Fibroblast of the conjunctiva (primary cell): ENCODE results near the gene RTL5.
A peak's percentile ranks its signal among the peaks of the same experiment; 100 is the strongest.

ENCODE experiments used
- DNase-seq: peaks from one replicate; pipeline ENCODE4 v3.0.0-alpha.2; 2010; ENCODE audit warnings: low read depth

Gene RTL5

DNA sequence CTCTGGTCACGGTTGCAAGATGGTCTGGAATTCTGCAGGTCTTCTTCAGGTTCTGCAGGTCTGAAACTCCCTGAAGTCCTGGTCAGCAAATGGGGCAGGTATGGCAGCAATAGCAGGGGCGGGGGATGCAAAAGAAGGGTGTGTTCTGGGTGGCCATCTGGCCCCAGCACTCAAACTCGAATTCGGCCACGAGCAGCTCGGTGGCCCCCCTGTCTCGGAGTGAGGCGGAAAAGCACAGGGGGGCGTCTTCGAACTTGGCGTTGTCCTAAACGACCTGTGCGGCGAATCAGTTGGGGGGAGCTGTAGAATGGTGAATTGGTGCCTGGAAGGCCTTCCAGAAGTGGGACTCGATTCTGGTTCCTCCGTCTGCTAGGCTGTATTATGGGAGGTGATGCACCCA lies 2.1 kb downstream of the RTL5 start:
- no peak for DNase-seq

DNA sequence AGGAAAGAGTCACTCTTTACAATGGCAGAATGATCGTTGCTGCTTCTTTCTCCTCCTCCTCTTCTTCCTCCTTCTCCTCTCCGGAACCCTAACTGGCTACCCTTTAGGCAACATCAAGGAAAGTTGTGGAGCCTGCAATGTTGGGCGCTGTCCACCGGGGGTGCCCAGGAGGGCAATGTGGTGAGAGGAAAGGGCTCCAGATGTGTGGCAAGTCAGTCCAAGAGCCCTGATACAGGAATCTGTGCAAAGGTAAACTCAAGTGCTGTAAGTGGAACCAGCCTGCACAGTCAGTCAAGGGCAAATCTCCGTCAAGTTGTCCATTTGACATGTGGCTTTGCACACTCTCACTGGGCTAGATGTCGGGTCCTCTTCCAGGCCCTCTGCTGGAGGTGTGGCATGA lies 2.8 kb downstream of the RTL5 start:
- DNase-seq, result no peak

DNA sequence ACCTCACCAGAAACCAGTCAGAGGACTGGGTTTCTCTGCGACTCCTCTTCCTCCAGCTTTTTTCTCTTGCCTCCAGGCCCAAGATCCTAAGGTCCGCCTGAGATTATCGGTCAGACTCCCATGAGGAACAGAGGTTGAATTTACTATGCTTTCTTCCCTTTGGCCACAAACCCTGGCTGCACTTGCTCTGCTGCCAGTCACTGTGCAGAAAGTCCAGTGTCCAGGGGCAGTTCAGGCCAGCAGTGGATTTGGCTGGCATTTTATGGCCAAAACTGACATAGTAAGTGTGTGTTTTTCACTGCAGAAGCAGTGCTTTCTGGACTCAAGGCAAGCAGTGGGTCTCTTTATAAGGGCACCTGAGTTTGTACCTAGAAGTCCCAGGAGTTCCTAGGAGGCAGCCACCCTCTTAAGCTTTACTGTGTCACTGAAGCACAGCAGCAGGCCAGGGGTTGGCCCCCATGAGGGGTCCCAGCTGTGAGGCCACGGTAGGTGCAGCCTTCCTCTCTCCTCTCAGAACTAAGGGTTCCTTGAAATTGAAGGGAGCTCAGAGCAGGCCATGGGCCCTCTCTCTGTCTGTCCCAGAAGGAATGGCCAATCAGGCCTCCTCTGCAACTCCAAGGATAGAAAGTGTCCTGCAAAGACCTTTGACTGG lies 3.4 kb downstream of the RTL5 start:
- no peak for DNase-seq

- DNase-seq, result no peak
These were observed 4.4 kb downstream of the RTL5 start for GRCh38 chrX:72127332-72127731.

DNA sequence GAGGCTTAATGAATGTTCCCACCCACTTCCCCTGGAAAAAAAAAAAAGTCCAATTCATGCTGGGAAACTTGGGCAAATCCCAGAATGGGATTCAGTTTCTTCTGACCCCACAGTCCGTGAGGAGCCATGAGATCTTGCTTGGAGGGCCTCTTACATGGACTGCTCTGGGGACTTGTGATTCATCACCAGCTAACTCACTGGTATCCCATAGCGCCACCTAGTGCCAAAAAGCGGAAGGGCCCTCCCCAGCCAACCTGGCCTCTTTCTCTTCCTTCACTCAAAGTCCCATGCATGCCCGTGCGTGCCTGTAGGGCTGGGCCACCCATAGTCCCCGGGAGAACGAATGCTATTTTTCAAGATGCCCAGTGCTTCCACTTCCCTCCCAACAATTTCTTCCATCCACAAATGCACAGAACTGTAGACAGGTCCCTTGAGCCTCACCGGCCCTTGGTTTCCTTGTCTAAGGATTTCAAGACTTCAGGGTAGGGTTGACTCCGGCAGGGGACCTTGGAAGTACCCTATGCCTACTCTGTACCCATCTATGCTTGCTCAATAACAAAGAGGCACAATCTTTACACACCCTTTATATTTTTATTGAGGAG lies 5.1 kb downstream of the RTL5 start:
- DNase-seq, result peak; percentile 82

- no peak for DNase-seq
These were observed 5.7 kb downstream of the RTL5 start for GRCh38 chrX:72126048-72126415.

GRCh38 chrX:72125331-72126047 lies 6.2 kb downstream of the RTL5 start:
- no peak for DNase-seq

DNA sequence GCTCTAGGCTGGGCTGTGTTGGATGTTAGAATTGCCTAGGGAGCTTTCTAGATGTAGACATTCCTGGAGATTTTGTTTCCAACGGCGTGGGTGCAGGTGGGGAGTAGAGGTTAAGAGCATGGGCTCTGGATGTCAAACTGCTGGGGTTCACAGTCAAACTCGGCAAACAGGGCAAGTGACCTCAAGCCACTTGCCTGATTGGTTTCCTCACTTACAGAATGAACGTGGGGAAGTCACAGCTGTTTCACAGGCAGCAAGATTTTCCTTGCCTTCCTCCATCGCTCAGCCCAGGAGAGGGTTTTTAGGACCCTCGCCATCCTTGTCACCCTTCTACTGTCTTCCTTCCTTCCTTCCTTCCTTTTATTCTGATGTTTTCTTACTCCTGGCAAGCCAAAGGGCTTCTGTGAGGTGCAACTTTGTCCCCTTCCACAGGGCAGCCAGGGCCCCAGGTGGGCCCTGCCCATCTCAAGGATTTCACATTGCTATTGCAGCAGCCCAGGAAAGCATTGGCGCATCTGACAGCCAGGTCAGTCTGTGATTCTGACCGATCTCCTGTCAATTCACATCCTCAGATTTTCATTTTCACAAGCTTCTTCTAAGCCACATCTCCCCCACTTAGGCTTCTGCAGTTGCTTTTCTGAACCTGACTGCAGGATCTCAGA lies 7.0 kb downstream of the RTL5 start:
- DNase-seq, result no peak

DNA sequence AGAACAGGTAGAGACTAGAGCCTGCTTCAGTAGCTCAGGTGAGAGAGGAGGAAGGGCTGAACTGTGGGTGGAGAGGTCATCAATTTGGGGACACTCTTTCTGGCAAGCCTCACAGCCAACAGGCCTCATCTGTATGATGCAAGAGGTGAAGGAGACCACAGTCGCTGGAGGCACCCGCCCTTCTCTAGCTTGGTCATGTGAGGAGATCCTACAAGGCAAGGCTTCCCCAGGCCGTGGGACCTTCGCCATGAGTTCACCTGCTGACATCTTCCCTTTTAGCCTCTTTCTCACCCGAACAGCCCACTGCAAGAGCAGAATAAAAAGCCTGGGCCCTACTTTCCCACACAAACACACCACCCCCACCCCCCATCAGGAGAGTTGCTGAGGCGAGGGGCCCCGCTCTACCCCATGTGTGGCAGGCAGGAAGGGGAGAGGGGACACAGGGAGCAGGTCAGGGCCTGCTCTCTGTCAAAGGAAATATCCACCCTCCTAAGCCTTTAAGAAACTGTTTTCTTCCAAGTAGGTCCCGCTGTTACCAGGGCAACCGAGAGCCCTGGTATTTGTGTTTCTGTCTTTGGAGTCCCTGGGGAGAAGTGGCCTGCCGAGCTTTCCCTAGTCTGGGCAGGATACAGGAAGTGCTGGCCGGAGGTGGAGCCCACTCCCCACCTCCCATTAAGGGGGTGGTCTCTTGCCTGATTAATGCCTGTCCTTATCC lies 8.1 kb downstream of the RTL5 start:
- no peak for DNase-seq

DNA sequence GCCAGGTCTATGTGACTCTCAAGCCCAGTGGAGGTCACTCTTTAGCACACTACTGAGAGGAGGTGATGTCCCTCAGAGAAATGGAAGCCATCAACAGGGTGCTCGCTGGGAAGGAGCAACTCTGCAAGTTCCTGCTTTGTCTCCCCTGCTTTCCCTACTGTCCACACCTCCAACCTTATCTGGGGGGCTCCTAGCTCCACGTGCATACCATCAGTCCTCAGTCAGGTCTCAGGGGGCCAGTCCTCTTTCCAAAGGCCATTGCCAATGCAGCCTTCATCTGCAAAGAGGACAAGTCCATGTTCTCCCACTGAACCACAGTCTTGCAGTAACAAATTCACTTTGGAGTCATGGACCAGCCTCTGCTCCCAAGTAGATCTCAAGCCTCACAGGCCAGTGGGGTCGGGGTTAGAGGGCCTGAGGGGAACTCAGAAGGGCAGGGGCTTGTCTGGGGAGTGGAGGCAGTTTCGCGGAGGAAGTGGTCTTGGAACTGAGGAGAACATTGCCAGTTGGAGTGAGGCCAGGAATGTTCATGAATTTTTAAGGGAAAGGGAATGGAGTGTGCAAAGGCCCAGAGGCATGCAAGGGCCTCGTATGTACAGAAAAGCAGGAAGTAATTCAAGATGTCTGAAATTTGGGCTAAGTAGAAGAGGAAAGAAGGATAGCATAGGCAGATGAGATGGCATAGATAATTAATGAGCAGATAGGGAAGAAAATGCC lies 8.9 kb downstream of the RTL5 start:
- DNase-seq, result no peak

GRCh38 chrX:72121383-72121782 lies 10.3 kb downstream of the RTL5 start:
- DNase-seq, result peak; percentile 69

- DNase-seq, result no peak
These were observed 10.9 kb downstream of the RTL5 start for GRCh38 chrX:72120837-72121236.

GRCh38 chrX:72117636-72118210 lies 14.0 kb downstream of the RTL5 start:
- DNase-seq, result no peak

GRCh38 chrX:72115380-72115779 lies 16.3 kb downstream of the RTL5 start:
- DNase-seq, result no peak

- no peak for DNase-seq
These were observed 16.9 kb downstream of the RTL5 start for GRCh38 chrX:72114807-72115206.

- DNase-seq, result no peak
These were observed 17.4 kb downstream of the RTL5 start for GRCh38 chrX:72114306-72114705.

- no peak for DNase-seq
These were observed 18.3 kb downstream of the RTL5 start for GRCh38 chrX:72113461-72113860.

GRCh38 chrX:72110876-72111708 lies 20.6 kb downstream of the RTL5 start:
- DNase-seq, result no peak

GRCh38 chrX:72110051-72110875 lies 21.5 kb downstream of the RTL5 start:
- DNase-seq, result no peak

- DNase-seq, result no peak
These were observed 23.0 kb downstream of the RTL5 start for GRCh38 chrX:72108666-72109065.
